ENCODE results near the gene GABARAPL1.
"Not testable (repeated sequence)": the region's sequence is repeated elsewhere in the genome, so short reads cannot be mapped to it uniquely, and the experiment has no call there.

The GABARAPL1 gene

DNA sequence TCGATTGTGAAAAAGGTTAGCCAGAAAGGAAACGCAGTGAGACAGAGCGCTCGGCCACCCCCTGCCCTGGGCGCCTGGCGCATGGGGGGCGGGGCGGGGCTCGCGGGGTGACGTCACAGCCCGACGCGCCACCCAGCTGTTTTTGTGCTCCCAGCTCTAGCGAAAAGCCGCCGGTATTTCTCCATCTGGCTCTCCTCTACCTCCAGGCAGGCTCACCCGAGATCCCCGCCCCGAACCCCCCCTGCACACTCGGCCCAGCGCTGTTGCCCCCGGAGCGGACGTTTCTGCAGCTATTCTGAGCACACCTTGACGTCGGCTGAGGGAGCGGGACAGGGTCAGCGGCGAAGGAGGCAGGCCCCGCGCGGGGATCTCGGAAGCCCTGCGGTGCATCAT lies at the start of gene GABARAPL1:
Gene GABARAPL1 (plus strand): TSS at position 139 of the 393 bp plus-strand sequence. CDS start 253 bp downstream, at position 392.
- DNase-seq, result peak; percentile 86 to 89

- no peak for DNase-seq
Observed at GRCh38 chr12:10163084-10163483, 49.6 kb upstream of the GABARAPL1 start.

DNA sequence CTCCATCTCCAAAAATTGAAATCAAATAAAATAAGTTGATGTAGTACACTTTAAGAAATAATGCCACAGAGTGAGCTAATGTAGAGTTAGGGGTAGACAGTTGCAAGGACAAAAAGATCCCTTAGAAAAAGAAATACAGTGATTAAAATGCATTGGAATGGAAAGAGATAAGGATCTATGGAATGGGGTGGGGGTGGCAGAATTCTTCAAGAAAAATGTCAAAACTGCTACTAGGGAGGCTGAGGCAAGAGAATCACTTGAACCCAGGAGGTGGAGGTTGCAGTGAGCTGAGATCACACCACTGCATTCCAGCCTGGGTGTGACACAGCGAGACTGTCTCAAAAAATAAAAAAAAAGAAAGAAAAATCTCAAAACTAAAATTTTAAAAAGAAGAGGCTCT lies 47.3 kb upstream of the GABARAPL1 start:
- DNase-seq, result no peak

- DNase-seq, result peak; percentile 17 to 31
Observed at GRCh38 chr12:10167599-10167998, 45.1 kb upstream of the GABARAPL1 start.

DNA sequence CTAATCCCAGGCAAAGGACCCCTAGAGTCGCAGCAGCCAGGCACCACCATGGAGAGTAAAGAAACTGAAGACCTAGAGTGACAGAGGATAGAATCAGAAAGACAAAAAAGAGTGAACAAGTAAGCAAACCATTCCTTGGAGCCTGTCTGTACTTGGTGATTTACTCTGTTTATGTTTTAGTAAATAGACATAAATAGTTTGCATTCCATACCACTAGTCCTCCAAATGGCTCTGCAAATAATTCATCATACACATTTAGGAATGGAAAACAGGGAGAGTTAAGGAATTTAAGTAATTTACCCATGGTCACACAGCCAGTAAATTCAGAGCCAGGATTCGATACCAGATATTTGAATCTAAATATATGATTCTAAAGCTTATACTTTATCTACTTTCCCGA lies 43.6 kb upstream of the GABARAPL1 start:
- DNase-seq, result no peak

DNA sequence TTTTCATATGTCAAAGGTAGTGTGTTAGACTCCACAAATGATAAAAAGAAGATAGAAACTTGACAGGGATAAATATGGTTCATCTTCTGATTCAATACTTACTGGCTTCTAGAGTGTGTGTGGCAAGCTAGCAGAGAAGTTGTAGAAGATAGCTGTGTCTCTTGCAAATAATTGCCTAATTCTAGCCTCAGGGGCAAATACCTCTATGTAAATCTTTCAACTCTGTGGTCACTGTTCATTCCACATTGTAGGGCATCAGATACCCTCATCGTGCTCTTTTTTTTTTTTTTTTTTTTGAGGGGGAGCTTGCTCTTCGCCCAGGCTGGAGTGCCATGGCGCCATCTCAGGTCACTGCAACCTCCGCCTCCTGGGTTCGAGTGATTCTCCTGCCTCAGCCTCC lies 42.5 kb upstream of the GABARAPL1 start:
- no peak for DNase-seq

DNA sequence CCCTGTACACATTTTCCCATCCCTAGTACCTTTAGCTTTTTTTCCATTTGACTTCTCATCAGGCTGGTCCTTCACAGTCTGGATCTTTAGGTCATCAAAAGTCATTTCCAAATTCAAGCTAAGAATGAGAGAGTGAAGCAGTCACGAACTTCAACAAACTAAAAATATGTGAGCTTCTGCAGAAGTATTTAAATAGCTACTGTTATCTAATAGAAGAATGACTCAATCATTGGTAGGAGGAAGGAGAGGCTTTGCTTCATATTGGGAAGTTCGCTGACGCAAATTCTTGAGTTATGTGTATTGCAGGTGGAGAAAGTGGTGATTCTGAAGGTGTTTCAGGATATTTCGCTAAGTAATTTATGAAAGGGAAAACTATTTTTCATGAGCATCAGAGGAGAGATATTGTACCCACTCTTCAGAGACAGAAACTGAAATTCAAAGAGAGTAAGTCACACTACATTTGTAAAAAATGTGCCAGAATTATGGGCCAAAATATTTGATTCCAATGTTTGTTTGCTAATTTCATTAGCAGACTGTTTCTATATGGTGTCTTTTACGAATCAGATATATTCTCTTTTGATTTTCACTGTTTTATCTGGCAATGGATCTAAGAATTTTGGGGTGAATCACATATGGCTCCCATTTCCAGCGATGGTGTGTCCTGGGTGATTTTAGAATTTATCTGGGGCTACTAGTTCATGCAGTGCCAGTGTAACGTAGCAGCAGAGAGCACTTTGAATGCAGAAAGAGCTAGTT lies 40.5 kb upstream of the GABARAPL1 start, which contains the start of gene OLR1:
Gene OLR1 (minus strand): TSS at position 160 of the 756 bp plus-strand sequence. CDS start 55 bp downstream, at position 105.
- no peak for DNase-seq

DNA sequence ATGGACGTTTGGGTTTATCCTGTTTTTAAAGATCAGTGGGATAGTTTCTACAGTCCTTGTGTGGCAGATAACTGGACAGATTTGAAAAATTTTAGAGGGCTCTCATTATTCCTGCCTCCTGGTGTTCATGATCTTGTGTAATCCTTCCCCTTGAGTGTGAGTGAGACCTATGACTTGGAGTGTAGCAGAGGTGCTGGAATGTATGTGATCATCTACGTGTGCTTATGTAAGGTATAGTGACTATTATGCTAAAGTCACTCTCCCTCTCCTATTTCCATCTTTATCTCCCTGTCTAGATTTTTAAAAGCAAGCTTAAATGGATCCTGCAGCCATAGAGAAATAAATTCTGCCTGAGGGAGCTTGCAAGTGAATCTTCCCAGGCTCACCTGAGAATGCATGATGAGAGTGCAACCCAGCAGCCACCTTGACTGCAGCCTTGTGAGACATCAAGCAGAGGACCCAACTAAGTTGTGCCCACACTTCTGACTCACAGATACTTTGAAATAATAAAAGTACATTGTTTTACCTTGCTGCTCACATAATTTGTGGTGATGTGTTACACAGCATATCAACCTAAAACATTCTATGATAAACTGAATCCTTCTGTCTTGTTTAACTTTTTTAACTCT lies 37.6 kb upstream of the GABARAPL1 start:
- no peak for DNase-seq

DNA sequence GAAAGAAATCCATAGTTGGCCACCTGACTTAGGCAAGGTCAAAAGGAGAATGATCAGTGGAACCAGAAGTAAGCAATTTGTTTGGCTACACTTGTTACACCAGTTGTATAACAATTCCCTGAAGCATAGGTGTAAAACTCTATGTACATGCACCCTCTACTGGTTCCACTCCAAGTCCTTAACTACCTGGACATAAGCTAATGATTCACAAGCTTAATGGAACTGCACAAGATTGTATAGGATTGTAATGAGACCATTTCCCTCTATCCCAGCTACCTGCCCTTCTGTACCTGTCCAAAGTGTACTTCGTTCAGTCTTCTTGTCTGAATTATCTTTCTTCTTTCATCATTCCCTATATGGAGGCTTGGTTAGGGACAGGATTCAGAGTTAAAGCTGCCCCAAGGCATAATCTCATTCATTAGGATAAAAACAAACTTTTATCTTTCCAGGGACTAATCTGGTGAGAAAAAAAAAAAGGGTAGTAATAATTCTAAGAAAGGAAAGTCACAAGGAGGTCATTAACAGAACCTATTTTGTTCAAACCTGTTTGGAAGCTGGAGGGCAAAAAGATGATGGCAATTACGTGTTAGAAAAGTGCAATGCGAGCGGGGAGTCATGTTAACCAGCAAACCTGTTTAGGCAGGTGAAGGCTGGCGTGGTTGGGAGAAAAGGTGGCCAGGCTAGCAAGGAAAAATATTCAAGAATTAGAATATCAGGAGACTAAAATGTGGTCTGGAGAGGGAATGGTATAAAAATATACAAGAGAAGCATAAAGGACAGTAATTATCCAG lies 36.6 kb upstream of the GABARAPL1 start:
- no peak for DNase-seq

DNA sequence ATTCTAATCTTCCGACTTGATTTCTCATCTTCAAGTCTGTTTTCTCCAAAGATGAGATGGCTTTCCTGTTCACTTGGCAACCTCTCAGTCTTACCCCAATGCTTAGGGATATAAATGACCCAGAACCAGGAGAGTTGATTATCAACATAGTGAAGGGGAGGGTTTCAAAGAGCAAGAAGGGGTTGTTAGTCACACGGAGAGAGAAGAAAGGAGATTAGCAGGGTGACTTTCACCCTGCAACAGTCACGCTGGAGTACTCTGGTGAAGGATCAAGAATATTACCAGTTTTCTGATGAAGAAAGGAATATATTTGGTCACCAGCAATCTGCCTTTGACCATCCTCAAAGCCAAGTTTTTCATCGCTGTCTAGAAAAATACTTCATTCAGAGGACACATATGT lies 33.9 kb upstream of the GABARAPL1 start, which contains the start of gene TMEM52B:
Gene TMEM52B (plus strand): TSS at position 212 of the 400 bp plus-strand sequence. CDS start 543 bp downstream, outside the sequence.
- no peak for DNase-seq

- no peak for DNase-seq
Observed at GRCh38 chr12:10179776-10180181, 32.9 kb upstream of the GABARAPL1 start.

DNA sequence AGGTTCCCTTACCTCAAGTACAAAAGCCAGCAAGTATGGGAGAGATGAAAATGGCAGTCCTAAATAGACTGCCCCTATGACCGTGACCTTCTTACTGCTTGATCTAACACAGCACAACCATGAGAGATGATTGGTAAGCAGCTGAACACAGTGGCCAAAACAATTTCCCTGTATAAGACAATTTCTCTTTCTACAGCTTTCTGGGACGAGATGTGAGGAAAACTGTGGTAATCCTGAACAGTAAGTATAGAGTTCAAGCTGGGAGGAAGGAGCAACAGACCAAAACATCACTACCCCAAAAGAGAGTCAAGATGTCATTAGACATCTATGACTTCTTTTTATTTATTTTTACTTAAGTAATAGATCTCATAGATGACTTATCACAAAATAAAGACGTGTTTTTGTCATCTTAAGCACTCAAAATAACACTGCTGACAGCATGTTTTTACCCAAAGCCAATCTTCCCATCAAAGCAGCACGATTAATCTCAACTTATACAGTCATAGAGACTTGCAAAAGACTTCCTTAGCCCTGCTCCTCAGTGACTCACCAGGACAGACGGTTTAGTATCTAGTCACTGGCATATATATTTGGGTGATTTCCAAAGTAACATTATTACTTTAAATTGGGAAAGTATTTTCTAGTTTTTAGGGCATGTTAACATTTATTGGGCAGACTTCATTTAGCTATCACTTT lies 30.2 kb upstream of the GABARAPL1 start:
- DNase-seq, result peak in 1 of 2 donors; percentile 53

DNA sequence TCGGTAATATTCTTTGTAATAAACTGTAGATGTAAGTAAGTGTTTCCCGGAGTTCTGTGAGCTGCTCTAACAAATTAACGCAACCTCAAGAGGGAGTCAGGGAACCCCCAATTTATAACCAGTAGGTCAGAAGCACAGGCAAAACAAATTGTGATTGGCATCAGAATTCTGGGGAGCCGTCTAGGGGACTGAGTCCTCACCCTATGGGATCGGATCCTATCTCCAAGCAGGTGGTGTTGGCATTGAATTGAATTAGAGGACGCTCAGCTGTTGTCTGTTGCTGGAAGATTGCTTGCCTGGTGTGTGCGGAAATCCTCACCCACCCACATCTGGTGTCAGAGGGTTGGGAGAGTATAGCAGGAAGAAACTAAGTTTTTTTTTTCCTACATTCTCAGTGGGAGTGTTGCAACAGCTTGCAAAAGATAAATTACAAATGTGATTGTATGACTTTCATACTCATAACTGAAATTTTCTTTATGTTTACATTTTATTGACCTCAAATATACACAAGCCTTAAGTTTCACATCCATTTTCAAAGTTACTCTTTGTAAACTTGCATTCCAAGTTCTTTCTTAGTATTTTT lies 28.3 kb upstream of the GABARAPL1 start:
- peak in 1 of 2 donors; percentile 37 for DNase-seq

DNA sequence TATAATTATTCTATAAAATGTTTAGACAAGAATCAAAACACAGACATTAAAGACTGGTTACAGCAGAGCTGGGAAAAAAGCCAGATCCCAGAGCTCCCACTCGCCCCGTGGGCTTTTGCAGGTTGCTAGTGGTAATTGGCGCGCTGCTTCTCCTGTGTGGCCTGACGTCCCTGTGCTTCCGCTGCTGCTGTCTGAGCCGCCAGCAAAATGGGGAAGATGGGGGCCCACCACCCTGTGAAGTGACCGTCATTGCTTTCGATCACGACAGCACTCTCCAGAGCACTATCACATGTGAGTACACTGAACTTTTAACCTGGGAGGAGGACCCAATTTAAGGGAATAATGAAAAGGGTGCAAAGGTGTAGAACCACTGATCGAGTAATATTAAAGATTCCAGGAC lies 26.4 kb upstream of the GABARAPL1 start:
- DNase-seq, result peak; percentile 30 to 76

GRCh38 chr12:10186958-10187357 lies 25.7 kb upstream of the GABARAPL1 start:
- DNase-seq, result not testable (repeated sequence)

DNA sequence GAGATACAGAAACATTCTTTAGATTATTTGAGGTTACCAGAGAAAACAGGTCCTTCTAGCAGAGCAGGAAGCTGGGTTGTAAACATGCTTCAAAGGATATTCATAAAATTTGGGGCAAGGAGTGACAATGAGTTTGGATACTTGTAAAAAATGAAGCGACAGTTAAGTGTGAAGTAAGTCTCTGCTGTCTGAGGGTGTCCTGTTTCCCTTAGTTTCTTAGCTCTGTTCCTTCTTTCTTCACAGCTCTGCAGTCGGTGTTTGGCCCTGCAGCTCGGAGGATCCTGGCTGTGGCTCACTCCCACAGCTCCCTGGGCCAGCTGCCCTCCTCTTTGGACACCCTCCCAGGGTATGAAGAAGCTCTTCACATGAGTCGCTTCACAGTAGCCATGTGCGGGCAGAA lies 23.0 kb upstream of the GABARAPL1 start:
- DNase-seq, result no peak

GRCh38 chr12:10190558-10191388 lies 21.9 kb upstream of the GABARAPL1 start:
- DNase-seq, result peak; percentile 66 to 68

- no peak for DNase-seq
Observed at GRCh38 chr12:10191865-10192264, 20.8 kb upstream of the GABARAPL1 start.

GRCh38 chr12:10194160-10194670 lies 18.5 kb upstream of the GABARAPL1 start:
- DNase-seq, result no peak

GRCh38 chr12:10196210-10196609 lies 16.5 kb upstream of the GABARAPL1 start:
- DNase-seq, result no peak

DNA sequence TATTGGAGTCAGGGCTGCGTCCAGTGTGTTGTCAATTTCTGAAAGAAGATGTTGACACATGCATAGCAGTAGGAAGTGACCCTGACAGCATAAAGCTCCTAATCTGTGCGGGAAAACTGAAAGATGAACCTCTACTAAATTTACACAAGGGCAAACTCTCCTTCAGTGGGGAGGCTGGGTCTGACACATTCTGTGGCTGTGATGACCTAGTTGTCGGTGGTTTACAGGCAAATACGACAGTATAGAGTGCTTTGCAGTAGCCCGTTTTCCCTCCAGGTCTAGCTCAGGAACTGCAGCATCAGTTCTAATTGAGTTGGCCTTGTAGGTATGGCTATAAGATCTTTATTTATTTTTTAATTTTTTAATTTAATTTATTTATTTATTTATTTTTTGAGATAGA lies 14.8 kb upstream of the GABARAPL1 start:
- no peak for DNase-seq

Measured in CD4-positive, alpha-beta T cell treated with Interferon alpha-2 for 1 hour (primary cell).